ENCODE results near the gene BBX.

The BBX gene

GRCh38 chr3:107850681-107851080, 327.9 kb downstream of the BBX start:
- no peak for TF ChIP-seq BACH2 (CRISPR knock-in tag; IDR thresholded peaks at IDR 0.05; ENCODE audit: borderline replicate concordance)
- TF ChIP-seq ZNF8 (CRISPR knock-in tag; IDR thresholded peaks at IDR 0.05): no peak
- TF ChIP-seq CREB5 (CRISPR knock-in tag; IDR thresholded peaks at IDR 0.05; ENCODE audit: low read depth): no peak
- TF ChIP-seq ZNF565 (CRISPR knock-in tag; conservative IDR thresholded peaks at IDR 0.05; ENCODE audit: low read depth): no peak
- no peak for TF ChIP-seq PATZ1 (CRISPR knock-in tag; IDR thresholded peaks at IDR 0.05; ENCODE audit: borderline replicate concordance)
- no peak for TF ChIP-seq GLIS3 (CRISPR knock-in tag; IDR thresholded peaks at IDR 0.05)
- TF ChIP-seq ISL1 (CRISPR knock-in tag; IDR thresholded peaks at IDR 0.05): no peak
- no peak for TF ChIP-seq ARNTL (CRISPR knock-in tag; IDR thresholded peaks at IDR 0.05; ENCODE audit: borderline replicate concordance, low read depth)
- TF ChIP-seq ZFP30 (CRISPR knock-in tag; IDR thresholded peaks at IDR 0.05): no peak
- TF ChIP-seq CSRNP3 (CRISPR knock-in tag; IDR thresholded peaks at IDR 0.05): no peak
- no peak for TF ChIP-seq OSR1 (CRISPR knock-in tag; IDR thresholded peaks at IDR 0.05)
- no peak for TF ChIP-seq ZC3H10 (CRISPR knock-in tag; IDR thresholded peaks at IDR 0.05)
- TF ChIP-seq RARB (CRISPR knock-in tag; IDR thresholded peaks at IDR 0.05): no peak
- TF ChIP-seq TCF4 (CRISPR knock-in tag; IDR thresholded peaks at IDR 0.05; ENCODE audit: borderline replicate concordance): no peak
- no peak for TF ChIP-seq TSHZ2 (CRISPR knock-in tag; IDR thresholded peaks at IDR 0.05)
- no peak for TF ChIP-seq PPARA (CRISPR knock-in tag; IDR thresholded peaks at IDR 0.05; ENCODE audit: borderline replicate concordance)
- ATAC-seq: no peak

GRCh38 chr3:107853821-107854220, 331.1 kb downstream of the BBX start:
- no peak for ATAC-seq
- TF ChIP-seq RARB (CRISPR knock-in tag; IDR thresholded peaks at IDR 0.05) (no peak), ZNF8 (CRISPR knock-in tag; IDR thresholded peaks at IDR 0.05) (no peak), OSR1 (CRISPR knock-in tag; IDR thresholded peaks at IDR 0.05) (no peak), BACH2 (CRISPR knock-in tag; IDR thresholded peaks at IDR 0.05; ENCODE audit: borderline replicate concordance) (no peak), ARNTL (CRISPR knock-in tag; IDR thresholded peaks at IDR 0.05; ENCODE audit: borderline replicate concordance, low read depth) (no peak), CREB5 (CRISPR knock-in tag; IDR thresholded peaks at IDR 0.05; ENCODE audit: low read depth) (no peak), ESRRG (CRISPR knock-in tag; IDR thresholded peaks at IDR 0.05) (no peak), ZNF565 (CRISPR knock-in tag; conservative IDR thresholded peaks at IDR 0.05; ENCODE audit: low read depth) (no peak), POU6F1 (CRISPR knock-in tag; IDR thresholded peaks at IDR 0.05; ENCODE audit: borderline replicate concordance, low read depth) (no peak), ZNF70 (CRISPR knock-in tag; IDR thresholded peaks at IDR 0.05) (no peak), CSRNP3 (CRISPR knock-in tag; IDR thresholded peaks at IDR 0.05) (no peak), ZFP30 (CRISPR knock-in tag; IDR thresholded peaks at IDR 0.05) (no peak), CSDC2 (CRISPR knock-in tag; IDR thresholded peaks at IDR 0.05) (no peak)

Data from SK-N-SH treated with all-trans-retinoic acid at 6 μM for 48 hours (cell line).